ENCODE results near the gene RNF175. TPM values are rescaled to one million over a fixed set of nuclear protein-coding genes. Genes with fewer than 3 reads are reported as not detected.

The RNF175 gene
- total RNA-seq, 1 experiment from 2014 or later: not detected

DNA sequence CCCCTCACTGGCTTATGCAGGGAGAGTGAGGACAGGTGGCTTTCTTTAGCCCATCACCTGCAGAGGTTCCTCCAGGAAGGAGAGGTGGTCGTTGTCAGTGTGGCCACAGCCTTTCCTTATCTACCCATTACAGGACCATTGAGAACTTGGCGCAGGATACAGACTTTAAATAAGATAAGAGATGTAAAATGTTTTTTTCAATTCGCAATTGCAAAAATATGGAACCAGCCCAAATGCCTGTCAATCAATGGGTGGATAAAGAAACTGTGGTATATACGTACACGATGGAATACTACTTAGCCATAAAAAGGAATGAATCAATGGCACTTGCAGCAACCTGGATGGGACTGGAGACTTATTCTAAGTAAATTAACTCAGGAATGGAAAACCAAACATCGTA lies 6.9 kb upstream of the RNF175 start:
- no peaks in the 10 kb centered on the region for H3F3A ChIP-seq (ENCODE audit: insufficient read depth, low read depth)
- POLR2A ChIA-PET (ENCODE audit: unreplicated experiment): no interaction called here
- no peak overlapping the region for H2AFZ ChIP-seq
- H3K4me1 ChIP-seq (replicated peaks; ENCODE audit: insufficient read depth): no peaks in the 10 kb centered on the region
- no peaks in the 10 kb centered on the region for H4K20me1 ChIP-seq (ENCODE audit: insufficient read depth)
- H3K27me3 ChIP-seq (ENCODE audit: insufficient read depth, low read depth): no peaks in the 10 kb centered on the region
- no peak overlapping the region for H3K4me2 ChIP-seq
- intact Hi-C loops (cut with micrococcal nuclease; ENCODE audit: unreplicated experiment): no loop called here
- no peaks in the 10 kb centered on the region for H3K79me2 ChIP-seq (ENCODE audit: low read depth)
- H3K27ac ChIP-seq: no peak overlapping the region
- no TSS peak for BruUV-seq (replicated peaks)
- no peak overlapping the region for H3K4me3 ChIP-seq
- TF ChIP-seq, protein P1, sequence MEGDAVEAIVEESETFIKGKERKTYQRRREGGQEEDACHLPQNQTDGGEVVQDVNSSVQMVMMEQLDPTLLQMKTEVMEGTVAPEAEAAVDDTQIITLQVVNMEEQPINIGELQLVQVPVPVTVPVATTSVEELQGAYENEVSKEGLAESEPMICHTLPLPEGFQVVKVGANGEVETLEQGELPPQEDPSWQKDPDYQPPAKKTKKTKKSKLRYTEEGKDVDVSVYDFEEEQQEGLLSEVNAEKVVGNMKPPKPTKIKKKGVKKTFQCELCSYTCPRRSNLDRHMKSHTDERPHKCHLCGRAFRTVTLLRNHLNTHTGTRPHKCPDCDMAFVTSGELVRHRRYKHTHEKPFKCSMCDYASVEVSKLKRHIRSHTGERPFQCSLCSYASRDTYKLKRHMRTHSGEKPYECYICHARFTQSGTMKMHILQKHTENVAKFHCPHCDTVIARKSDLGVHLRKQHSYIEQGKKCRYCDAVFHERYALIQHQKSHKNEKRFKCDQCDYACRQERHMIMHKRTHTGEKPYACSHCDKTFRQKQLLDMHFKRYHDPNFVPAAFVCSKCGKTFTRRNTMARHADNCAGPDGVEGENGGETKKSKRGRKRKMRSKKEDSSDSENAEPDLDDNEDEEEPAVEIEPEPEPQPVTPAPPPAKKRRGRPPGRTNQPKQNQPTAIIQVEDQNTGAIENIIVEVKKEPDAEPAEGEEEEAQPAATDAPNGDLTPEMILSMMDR (conservative IDR thresholded peaks at IDR 0.05): no peak
- TF ChIP-seq EZH2 (IDR thresholded peaks at IDR 0.05; ENCODE audit: low read depth): no peak
- no peak for DNase-seq
- CTCF ChIA-PET: no interaction called here
- H3K36me3 ChIP-seq (ENCODE audit: low read depth): no peaks in the 10 kb centered on the region
- H3K9me2 ChIP-seq (ENCODE audit: insufficient read depth): no peaks in the 10 kb centered on the region
- no peaks in the 10 kb centered on the region for H3K9me3 ChIP-seq (ENCODE audit: insufficient read depth, low read depth)

DNA sequence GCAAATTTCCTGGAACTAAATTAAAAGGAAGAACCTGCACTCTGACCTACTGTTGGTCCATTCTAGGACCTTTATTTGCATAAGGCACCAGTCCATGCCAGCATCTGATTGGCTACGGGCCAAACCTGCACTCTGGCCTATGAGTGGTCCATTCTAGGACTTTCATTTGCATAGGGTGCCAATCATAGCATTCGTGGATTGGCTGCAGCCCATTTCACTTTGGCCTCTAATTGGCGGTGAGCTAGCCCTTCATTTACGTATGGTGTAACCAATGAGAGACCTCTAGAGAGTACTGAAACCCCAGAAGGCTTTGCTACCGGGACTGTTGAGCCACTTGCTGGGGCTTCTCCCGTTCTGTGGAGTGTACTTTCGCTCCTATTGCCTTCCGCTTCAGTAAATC lies 6.1 kb upstream of the RNF175 start:
- no peak overlapping the region for H3K27ac ChIP-seq
- H3K9me2 ChIP-seq (ENCODE audit: insufficient read depth): no peaks in the 10 kb centered on the region
- H3K79me2 ChIP-seq (ENCODE audit: low read depth): no peaks in the 10 kb centered on the region
- no peaks in the 10 kb centered on the region for H3K27me3 ChIP-seq (ENCODE audit: insufficient read depth, low read depth)
- H4K20me1 ChIP-seq (ENCODE audit: insufficient read depth): no peaks in the 10 kb centered on the region
- CTCF ChIA-PET: no interaction called here
- intact Hi-C loops (cut with micrococcal nuclease; ENCODE audit: unreplicated experiment): no loop called here
- no peak for DNase-seq
- POLR2A ChIA-PET (ENCODE audit: unreplicated experiment): interaction anchor here (0.6 kb wide), 1 partner anchor 1155 kb away, joined by 7 read pairs; no protein-coding TSS in a partner anchor
- H3K4me3 ChIP-seq: no peak overlapping the region
- no TSS peak for BruUV-seq (replicated peaks)
- H2AFZ ChIP-seq: no peak overlapping the region
- H3K4me1 ChIP-seq (replicated peaks; ENCODE audit: insufficient read depth): no peaks in the 10 kb centered on the region
- TF ChIP-seq, protein P1 (conservative IDR thresholded peaks at IDR 0.05): no peak
- TF ChIP-seq EZH2 (IDR thresholded peaks at IDR 0.05; ENCODE audit: low read depth): no peak
- no peaks in the 10 kb centered on the region for H3K36me3 ChIP-seq (ENCODE audit: low read depth)
- H3K4me2 ChIP-seq: no peak overlapping the region
- H3K9me3 ChIP-seq (ENCODE audit: insufficient read depth, low read depth): no peaks in the 10 kb centered on the region
- no peaks in the 10 kb centered on the region for H3F3A ChIP-seq (ENCODE audit: insufficient read depth, low read depth)

DNA sequence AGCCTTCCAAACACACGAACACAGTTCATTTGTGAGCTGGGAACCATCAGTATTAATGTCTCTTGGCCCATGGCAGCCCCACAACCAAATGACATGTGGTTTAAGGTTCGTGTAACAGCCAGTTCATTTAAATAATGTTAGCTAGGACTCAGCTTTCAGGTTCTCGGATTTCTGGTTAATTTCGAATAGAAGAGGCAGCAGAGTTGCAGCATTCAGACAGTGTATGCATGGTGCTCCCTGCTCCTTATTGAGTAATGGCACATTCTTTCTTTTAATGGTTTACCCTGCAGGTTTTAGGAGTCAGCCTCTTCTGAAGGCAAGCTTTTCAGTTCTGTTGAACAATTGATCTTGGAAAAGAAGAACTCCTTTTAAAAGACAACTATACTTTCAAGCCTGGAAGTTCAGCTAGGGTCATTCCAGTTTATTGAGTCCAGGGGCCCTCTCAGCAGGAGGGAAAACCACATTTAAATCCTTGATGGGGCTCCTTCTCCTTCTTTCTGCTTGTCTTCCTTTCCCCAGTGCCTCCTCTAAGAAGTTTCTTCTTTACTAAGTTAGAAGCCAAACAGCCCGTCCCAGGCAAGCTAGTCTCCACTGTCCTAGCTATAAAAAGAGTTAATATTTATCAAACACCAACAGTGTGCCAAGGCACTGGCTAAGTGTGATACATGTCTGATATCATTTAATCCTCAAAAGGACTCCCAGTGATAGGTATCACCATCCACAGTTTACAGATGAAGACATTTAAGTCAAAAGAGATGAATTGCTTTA lies 5.0 kb upstream of the RNF175 start:
- no TSS peak for BruUV-seq (replicated peaks)
- no peaks in the 10 kb centered on the region for H4K20me1 ChIP-seq (ENCODE audit: insufficient read depth)
- no peaks in the 10 kb centered on the region for H3K79me2 ChIP-seq (ENCODE audit: low read depth)
- no peak overlapping the region for H3K27ac ChIP-seq
- H3K4me1 ChIP-seq (replicated peaks; ENCODE audit: insufficient read depth): no peaks in the 10 kb centered on the region
- TF ChIP-seq, protein P1 (conservative IDR thresholded peaks at IDR 0.05): no peak
- TF ChIP-seq EZH2 (IDR thresholded peaks at IDR 0.05; ENCODE audit: low read depth): no peak
- H3K27me3 ChIP-seq (ENCODE audit: insufficient read depth, low read depth): no peaks in the 10 kb centered on the region
- no peak overlapping the region for H2AFZ ChIP-seq
- H3K9me3 ChIP-seq (ENCODE audit: insufficient read depth, low read depth): no peaks in the 10 kb centered on the region
- no peaks in the 10 kb centered on the region for H3K36me3 ChIP-seq (ENCODE audit: low read depth)
- no peak overlapping the region for H3K4me2 ChIP-seq
- H3K9me2 ChIP-seq (ENCODE audit: insufficient read depth): no peaks in the 10 kb centered on the region
- ChIA-PET POLR2A (ENCODE audit: unreplicated experiment) (interaction anchor here (0.6 kb wide), 1 partner anchor 182 kb away, joined by 7 read pairs; no protein-coding TSS in a partner anchor), CTCF (no interaction called here)
- H3F3A ChIP-seq (ENCODE audit: insufficient read depth, low read depth): no peaks in the 10 kb centered on the region
- intact Hi-C loops (cut with micrococcal nuclease; ENCODE audit: unreplicated experiment): no loop called here
- DNase-seq: no peak
- no peak overlapping the region for H3K4me3 ChIP-seq
